DND-41 (cell line): ENCODE measurements around the gene CSE1L.
"Not testable (repeated sequence)": the region's sequence is repeated elsewhere in the genome, so short reads cannot be mapped to it uniquely, and the experiment has no call there.

ENCODE experiments used
- CTCF ChIP-seq: IDR thresholded peaks from 2 replicates; pipeline ENCODE4 v1.5.1; 2012; ENCODE audit warnings: borderline replicate concordance, low read length, moderate library complexity, mild to moderate bottlenecking; ENCODE audit not compliant: poor library complexity, severe bottlenecking; ENCODE audit errors: extremely low read depth
- EZH2 ChIP-seq: IDR thresholded peaks from 3 replicates; pipeline ENCODE4 v1.6.1; 2012; ENCODE audit warnings: borderline replicate concordance, low read depth, mild to moderate bottlenecking, moderate library complexity, low read length, inconsistent platforms; ENCODE audit not compliant: severe bottlenecking

- TF ChIP-seq CTCF, EZH2: not testable (repeated sequence)
These were observed 54.2 kb downstream of the CSE1L start for GRCh38 chr20:49100292-49100691.
